Measurements from ENCODE around the gene AKAP6. TPM values are rescaled to one million over a fixed set of nuclear protein-coding genes. Genes with fewer than 3 reads are reported as not detected.
A peak's percentile ranks its signal among the peaks of the same experiment; 100 is the strongest.
"Not testable (repeated sequence)": the region's sequence is repeated elsewhere in the genome, so short reads cannot be mapped to it uniquely, and the experiment has no call there.

Gene AKAP6
- total and polyA plus RNA-seq, 9 donors: 25.4 to 87.1 (median 59.6) TPM

GRCh38 chr14:32381869-32382268, 52.8 kb downstream of the AKAP6 start:
- H3K36me3 ChIP-seq (ENCODE audit: control insufficient read depth, insufficient read depth, low read length): no peaks in the 10 kb centered on the region
- H3K27ac ChIP-seq (ENCODE audit: low read length): no peak overlapping the region
- WGBS (ENCODE audit: insufficient coverage): no CpG with 5 or more reads among the region's 2 CpGs
- DNase-seq: no peak
- no peaks in the 10 kb centered on the region for H3K9me3 ChIP-seq (replicated peaks; ENCODE audit: control insufficient read depth, low read depth, low read length)
- H3K27me3 ChIP-seq (ENCODE audit: control insufficient read depth, insufficient read depth, low read length): no peaks in the 10 kb centered on the region
- H3K4me3 ChIP-seq (ENCODE audit: low read length): no peak overlapping the region
- no peaks in the 10 kb centered on the region for H3K4me1 ChIP-seq (ENCODE audit: control insufficient read depth, insufficient read depth, low read length)

GRCh38 chr14:32382704-32383103, 53.6 kb downstream of the AKAP6 start:
- Histone ChIP-seq H3K4me1 (ENCODE audit: control insufficient read depth, insufficient read depth, low read length) (no peaks in the 10 kb centered on the region), H3K4me3 (ENCODE audit: low read length) (no peak overlapping the region), H3K9me3 (replicated peaks; ENCODE audit: control insufficient read depth, low read depth, low read length) (no peaks in the 10 kb centered on the region), H3K36me3 (ENCODE audit: control insufficient read depth, insufficient read depth, low read length) (no peaks in the 10 kb centered on the region), H3K27ac (ENCODE audit: low read length) (no peak overlapping the region), H3K27me3 (ENCODE audit: control insufficient read depth, insufficient read depth, low read length) (no peaks in the 10 kb centered on the region)
- no CpG with 5 or more reads among the region's 1 CpG for WGBS (ENCODE audit: insufficient coverage)
- peak; percentile 7 for DNase-seq

- Histone ChIP-seq H3K27ac (ENCODE audit: low read length) (no peak overlapping the region), H3K9me3 (replicated peaks; ENCODE audit: control insufficient read depth, low read depth, low read length) (no peaks in the 10 kb centered on the region), H3K4me3 (ENCODE audit: low read length) (no peak overlapping the region), H3K36me3 (ENCODE audit: control insufficient read depth, insufficient read depth, low read length) (no peaks in the 10 kb centered on the region), H3K4me1 (ENCODE audit: control insufficient read depth, insufficient read depth, low read length) (no peaks in the 10 kb centered on the region), H3K27me3 (ENCODE audit: control insufficient read depth, insufficient read depth, low read length) (no peaks in the 10 kb centered on the region)
- DNase-seq: no peak
- whole genome bisulfite sequencing (ENCODE audit: insufficient coverage): 42% methylated on average over 2 of the region's 3 CpGs
These were observed 54.4 kb downstream of the AKAP6 start for GRCh38 chr14:32383364-32384009.

- Histone ChIP-seq H3K36me3 (ENCODE audit: control insufficient read depth, insufficient read depth, low read length) (no peaks in the 10 kb centered on the region), H3K4me3 (ENCODE audit: low read length) (no peak overlapping the region), H3K27me3 (ENCODE audit: control insufficient read depth, insufficient read depth, low read length) (no peaks in the 10 kb centered on the region), H3K9me3 (replicated peaks; ENCODE audit: control insufficient read depth, low read depth, low read length) (no peaks in the 10 kb centered on the region), H3K4me1 (ENCODE audit: control insufficient read depth, insufficient read depth, low read length) (no peaks in the 10 kb centered on the region), H3K27ac (ENCODE audit: low read length) (no peak overlapping the region)
- no peak for DNase-seq
- WGBS (ENCODE audit: insufficient coverage): 94% methylated on average over 1 of the region's 2 CpGs
These were observed 55.4 kb downstream of the AKAP6 start for GRCh38 chr14:32384464-32384863.

- H3K4me1 ChIP-seq (ENCODE audit: control insufficient read depth, insufficient read depth, low read length); H3K27me3 ChIP-seq (ENCODE audit: control insufficient read depth, insufficient read depth, low read length); H3K4me3 ChIP-seq (ENCODE audit: low read length); H3K27ac ChIP-seq (ENCODE audit: low read length); H3K36me3 ChIP-seq (ENCODE audit: control insufficient read depth, insufficient read depth, low read length); H3K9me3 ChIP-seq (replicated peaks; ENCODE audit: control insufficient read depth, low read depth, low read length); DNase-seq: not testable (repeated sequence)
- WGBS (ENCODE audit: insufficient coverage): no CpG with 5 or more reads among the region's 2 CpGs
These were observed 58.2 kb downstream of the AKAP6 start for GRCh38 chr14:32387295-32387694.

- Histone ChIP-seq H3K9me3 (replicated peaks; ENCODE audit: control insufficient read depth, low read depth, low read length) (peaks cover 2% of the 10 kb centered on the region), H3K27ac (ENCODE audit: low read length) (no peak overlapping the region), H3K27me3 (ENCODE audit: control insufficient read depth, insufficient read depth, low read length) (no peaks in the 10 kb centered on the region), H3K4me1 (ENCODE audit: control insufficient read depth, insufficient read depth, low read length) (no peaks in the 10 kb centered on the region), H3K36me3 (ENCODE audit: control insufficient read depth, insufficient read depth, low read length) (no peaks in the 10 kb centered on the region), H3K4me3 (ENCODE audit: low read length) (no peak overlapping the region)
- no peak for DNase-seq
- 100% methylated on average over 1 of the region's 1 CpG for WGBS (ENCODE audit: insufficient coverage)
These were observed 64.0 kb downstream of the AKAP6 start for GRCh38 chr14:32393119-32393518.

GRCh38 chr14:32394038-32394437, 64.9 kb downstream of the AKAP6 start:
- peaks cover 2% of the 10 kb centered on the region for H3K9me3 ChIP-seq (replicated peaks; ENCODE audit: control insufficient read depth, low read depth, low read length)
- H3K27me3 ChIP-seq (ENCODE audit: control insufficient read depth, insufficient read depth, low read length): no peaks in the 10 kb centered on the region
- 100% methylated on average over 1 of the region's 1 CpG for WGBS (ENCODE audit: insufficient coverage)
- no peak overlapping the region for H3K27ac ChIP-seq (ENCODE audit: low read length)
- no peaks in the 10 kb centered on the region for H3K36me3 ChIP-seq (ENCODE audit: control insufficient read depth, insufficient read depth, low read length)
- no peak for DNase-seq
- no peak overlapping the region for H3K4me3 ChIP-seq (ENCODE audit: low read length)
- H3K4me1 ChIP-seq (ENCODE audit: control insufficient read depth, insufficient read depth, low read length): no peaks in the 10 kb centered on the region

- peaks cover 2% of the 10 kb centered on the region for H3K9me3 ChIP-seq (replicated peaks; ENCODE audit: control insufficient read depth, low read depth, low read length)
- no peaks in the 10 kb centered on the region for H3K27me3 ChIP-seq (ENCODE audit: control insufficient read depth, insufficient read depth, low read length)
- no peaks in the 10 kb centered on the region for H3K4me1 ChIP-seq (ENCODE audit: control insufficient read depth, insufficient read depth, low read length)
- no peak for DNase-seq
- no peak overlapping the region for H3K4me3 ChIP-seq (ENCODE audit: low read length)
- no peak overlapping the region for H3K27ac ChIP-seq (ENCODE audit: low read length)
- H3K36me3 ChIP-seq (ENCODE audit: control insufficient read depth, insufficient read depth, low read length): no peaks in the 10 kb centered on the region
These were observed 67.8 kb downstream of the AKAP6 start for GRCh38 chr14:32396885-32397284.

- Histone ChIP-seq H3K27ac (ENCODE audit: low read length) (no peak overlapping the region), H3K36me3 (ENCODE audit: control insufficient read depth, insufficient read depth, low read length) (no peaks in the 10 kb centered on the region)
These were observed 69.0 kb downstream of the AKAP6 start for GRCh38 chr14:32397861-32398640.

GRCh38 chr14:32399920-32400319, 70.8 kb downstream of the AKAP6 start:
- H3K27me3 ChIP-seq (ENCODE audit: control insufficient read depth, insufficient read depth, low read length): no peaks in the 10 kb centered on the region
- no CpG with 5 or more reads among the region's 1 CpG for WGBS (ENCODE audit: insufficient coverage)
- no peaks in the 10 kb centered on the region for H3K9me3 ChIP-seq (replicated peaks; ENCODE audit: control insufficient read depth, low read depth, low read length)
- peaks cover under 1% of the 10 kb centered on the region for H3K4me1 ChIP-seq (ENCODE audit: control insufficient read depth, insufficient read depth, low read length)
- H3K36me3 ChIP-seq (ENCODE audit: control insufficient read depth, insufficient read depth, low read length): no peaks in the 10 kb centered on the region
- no peak overlapping the region for H3K4me3 ChIP-seq (ENCODE audit: low read length)
- H3K27ac ChIP-seq (ENCODE audit: low read length): no peak overlapping the region
- DNase-seq: no peak

More at GRCh38 chr14:32397861-32398640, 69.0 kb downstream of the AKAP6 start:
- H3K4me3 ChIP-seq (ENCODE audit: low read length): no peak overlapping the region
- H3K27me3 ChIP-seq (ENCODE audit: control insufficient read depth, insufficient read depth, low read length): no peaks in the 10 kb centered on the region
- no peaks in the 10 kb centered on the region for H3K4me1 ChIP-seq (ENCODE audit: control insufficient read depth, insufficient read depth, low read length)
- peak; percentile 37 for DNase-seq
- H3K9me3 ChIP-seq (replicated peaks; ENCODE audit: control insufficient read depth, low read depth, low read length): no peaks in the 10 kb centered on the region

Data from muscle of leg (tissue), 11 donors.